Fibroblast of peridontal ligament (primary cell): ENCODE measurements around the gene SOHLH1.

Experiments
- DNase-seq: peaks from one replicate; pipeline ENCODE4 v3.0.0-alpha.2; 2010; ENCODE audit errors: extremely low read depth

Gene SOHLH1

GRCh38 chr9:135729480-135729879 lies 30.2 kb upstream of the SOHLH1 start:
- DNase-seq = no peak

- no peak for DNase-seq
Observed at GRCh38 chr9:135728436-135729110, 29.3 kb upstream of the SOHLH1 start.

GRCh38 chr9:135727257-135727875 lies 28.1 kb upstream of the SOHLH1 start:
- no peak for DNase-seq

- no peak for DNase-seq
Observed at GRCh38 chr9:135726138-135726853, 27.0 kb upstream of the SOHLH1 start.

- DNase-seq = no peak
Observed at GRCh38 chr9:135724186-135724787, 25.0 kb upstream of the SOHLH1 start.

- no peak for DNase-seq
Observed at GRCh38 chr9:135722365-135722764, 23.1 kb upstream of the SOHLH1 start.

- DNase-seq = no peak
Observed at GRCh38 chr9:135719472-135719871, 20.2 kb upstream of the SOHLH1 start.

DNA sequence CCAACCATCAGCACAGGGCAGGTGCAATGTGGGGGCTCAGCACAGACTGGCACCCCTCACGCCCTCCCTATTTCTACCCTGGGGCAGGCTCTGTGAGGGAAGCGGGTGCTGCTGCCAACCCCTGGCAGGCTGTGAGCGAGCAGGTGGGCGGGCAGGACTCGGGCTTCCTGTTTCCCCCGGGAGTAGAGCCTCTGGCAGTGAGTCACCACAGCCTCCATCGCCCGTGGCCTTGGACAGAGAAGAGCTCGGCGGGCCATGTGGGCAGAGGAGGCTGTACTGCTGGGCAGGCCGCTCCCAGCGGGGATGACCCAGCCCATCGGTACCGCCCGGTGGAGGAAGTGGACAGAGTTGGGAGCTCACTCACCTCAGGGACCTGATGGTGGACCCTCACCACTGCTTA lies 19.3 kb upstream of the SOHLH1 start:
- DNase-seq = no peak

DNA sequence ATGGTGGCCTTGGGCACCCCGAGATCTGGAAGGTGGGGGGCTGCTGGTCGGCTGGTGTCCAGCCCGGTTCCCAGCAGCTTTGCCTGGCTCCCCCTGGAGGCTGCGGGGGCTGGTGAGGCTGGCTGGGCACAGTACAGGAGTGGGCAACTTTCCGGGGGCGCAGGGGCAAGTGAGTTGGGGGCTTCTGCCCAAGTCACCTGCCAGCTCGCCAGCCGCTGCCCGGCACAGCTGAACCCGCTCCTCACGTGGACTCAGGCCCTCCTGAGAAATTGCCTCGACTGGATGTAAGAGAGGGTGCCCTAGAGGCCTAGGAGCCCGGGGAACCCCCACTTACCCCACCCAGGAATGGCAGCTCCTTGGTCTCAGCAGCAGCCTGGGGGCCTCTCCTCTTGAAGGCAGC lies 18.1 kb upstream of the SOHLH1 start:
- DNase-seq = no peak

DNA sequence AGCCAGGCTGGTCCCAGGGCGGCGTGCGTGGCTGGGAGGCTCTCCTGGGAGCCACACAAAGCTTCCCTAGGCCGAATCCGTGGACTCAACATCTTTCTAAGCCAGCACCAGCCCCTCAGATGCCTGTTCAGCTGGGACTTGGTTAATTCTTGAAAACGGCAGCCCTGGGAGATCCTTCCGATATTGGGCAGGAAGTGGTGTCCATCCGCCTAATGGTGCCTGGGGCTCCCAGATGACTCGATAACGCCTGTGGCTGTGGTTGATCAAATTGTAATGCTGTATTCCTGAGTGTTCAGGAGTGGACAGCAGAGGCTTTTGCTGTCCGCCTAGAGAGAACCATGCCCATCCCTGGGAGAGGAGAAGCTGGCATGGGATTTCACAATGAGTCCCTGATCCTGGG lies 16.8 kb upstream of the SOHLH1 start:
- no peak for DNase-seq

DNA sequence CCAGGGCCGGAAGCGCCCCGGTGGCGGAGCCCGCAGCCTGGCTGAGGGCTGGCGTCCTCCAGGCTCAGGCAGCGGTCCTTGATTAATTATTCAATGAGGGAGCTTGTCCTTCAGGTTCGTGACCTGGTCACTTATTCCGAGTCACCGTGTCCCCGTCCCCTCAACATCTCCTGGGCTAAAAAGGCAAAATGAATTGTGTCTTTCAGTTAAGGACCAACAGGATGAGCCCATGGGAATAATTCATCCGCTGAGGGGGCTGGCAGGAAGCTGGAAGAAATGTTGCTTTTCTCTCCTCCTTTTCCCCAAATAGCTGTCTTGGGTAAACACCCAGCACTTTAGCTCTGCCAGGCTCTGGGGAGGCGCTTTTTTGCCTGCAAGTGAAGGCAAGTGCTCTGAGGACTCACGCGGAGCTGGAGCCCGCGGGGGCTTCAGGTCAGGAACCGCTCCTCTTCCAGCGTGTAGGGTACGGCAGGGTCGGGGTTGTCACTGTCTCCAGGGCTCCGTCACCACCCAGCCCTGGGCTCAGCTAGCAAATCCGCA lies 15.8 kb upstream of the SOHLH1 start:
- DNase-seq = no peak

- DNase-seq = no peak
Observed at GRCh38 chr9:135714242-135715055, 15.2 kb upstream of the SOHLH1 start.

DNA sequence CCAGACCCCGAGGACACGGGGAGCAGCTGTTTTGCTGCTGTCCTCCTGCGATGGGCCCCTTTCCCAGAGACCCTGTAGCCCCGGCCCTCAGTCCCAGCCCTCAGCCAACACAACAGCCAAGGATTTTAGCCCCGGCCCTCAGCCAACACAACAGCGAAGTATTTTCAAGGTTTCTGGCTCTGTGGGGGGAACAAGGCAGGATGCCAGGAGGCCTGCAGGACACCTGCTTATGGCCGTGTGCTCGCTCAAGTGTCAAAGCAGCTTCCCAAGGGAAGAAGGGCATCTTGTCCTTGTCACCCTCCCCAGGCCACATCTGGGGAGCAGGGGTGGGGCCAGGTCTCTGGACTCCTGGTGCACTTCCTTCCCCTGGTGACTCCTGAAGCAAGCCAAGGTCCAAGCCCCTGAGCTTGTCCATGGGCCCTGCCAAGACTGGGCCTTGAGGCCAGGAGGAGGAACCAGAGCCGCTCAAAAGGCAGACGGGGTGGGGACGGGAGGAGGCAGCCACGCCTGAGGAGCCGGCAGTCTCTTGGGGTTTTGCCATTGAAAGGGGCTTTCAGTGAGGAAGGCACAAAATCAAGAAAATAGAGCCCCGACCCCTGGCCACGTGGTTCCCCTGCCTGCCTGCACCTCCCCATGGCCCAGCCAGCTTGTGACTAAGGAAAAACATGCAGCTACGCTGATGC lies 13.5 kb upstream of the SOHLH1 start:
- no peak for DNase-seq

DNA sequence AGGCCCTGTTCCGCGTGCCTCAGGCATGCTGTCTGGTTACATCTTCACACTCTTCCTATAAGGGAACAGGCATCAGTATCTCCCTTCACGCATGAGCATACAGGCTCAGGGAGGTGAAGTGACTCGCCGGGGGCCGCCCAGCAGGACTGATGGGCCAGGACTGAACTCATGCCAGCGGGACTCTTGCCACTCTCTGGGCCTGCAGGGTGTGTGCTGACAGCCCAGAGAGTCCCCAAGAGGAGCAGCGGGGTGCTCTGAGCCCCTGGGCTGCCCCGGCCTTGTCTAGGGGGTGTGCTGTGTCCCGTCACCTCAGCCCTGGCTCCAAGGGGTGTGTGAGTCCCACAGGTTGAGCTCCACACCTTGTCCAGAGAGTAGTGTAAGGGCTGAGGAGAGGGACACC lies 12.6 kb upstream of the SOHLH1 start:
- DNase-seq = no peak

DNA sequence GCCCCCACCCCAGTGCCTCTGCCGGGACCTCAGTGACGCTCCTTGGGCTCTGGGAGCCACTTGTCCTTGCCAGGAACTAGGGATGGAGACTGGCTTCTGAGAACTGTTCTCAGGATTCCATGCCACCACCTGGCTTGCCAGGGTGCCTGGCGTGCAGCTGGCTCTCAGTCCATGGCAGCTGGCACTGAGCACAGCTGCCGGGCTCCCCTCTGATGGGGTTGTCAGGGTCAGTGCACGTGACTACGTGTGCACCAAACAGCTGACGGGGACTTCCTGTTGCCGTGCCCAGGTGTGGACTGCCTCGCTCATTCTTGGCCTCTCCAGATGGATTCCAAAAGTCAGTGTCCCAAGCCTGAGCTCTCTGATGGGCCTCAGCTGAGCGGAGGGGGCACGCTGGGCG lies 12.1 kb upstream of the SOHLH1 start:
- no peak for DNase-seq

- no peak for DNase-seq
Observed at GRCh38 chr9:135708164-135708563, 8.9 kb upstream of the SOHLH1 start.

DNA sequence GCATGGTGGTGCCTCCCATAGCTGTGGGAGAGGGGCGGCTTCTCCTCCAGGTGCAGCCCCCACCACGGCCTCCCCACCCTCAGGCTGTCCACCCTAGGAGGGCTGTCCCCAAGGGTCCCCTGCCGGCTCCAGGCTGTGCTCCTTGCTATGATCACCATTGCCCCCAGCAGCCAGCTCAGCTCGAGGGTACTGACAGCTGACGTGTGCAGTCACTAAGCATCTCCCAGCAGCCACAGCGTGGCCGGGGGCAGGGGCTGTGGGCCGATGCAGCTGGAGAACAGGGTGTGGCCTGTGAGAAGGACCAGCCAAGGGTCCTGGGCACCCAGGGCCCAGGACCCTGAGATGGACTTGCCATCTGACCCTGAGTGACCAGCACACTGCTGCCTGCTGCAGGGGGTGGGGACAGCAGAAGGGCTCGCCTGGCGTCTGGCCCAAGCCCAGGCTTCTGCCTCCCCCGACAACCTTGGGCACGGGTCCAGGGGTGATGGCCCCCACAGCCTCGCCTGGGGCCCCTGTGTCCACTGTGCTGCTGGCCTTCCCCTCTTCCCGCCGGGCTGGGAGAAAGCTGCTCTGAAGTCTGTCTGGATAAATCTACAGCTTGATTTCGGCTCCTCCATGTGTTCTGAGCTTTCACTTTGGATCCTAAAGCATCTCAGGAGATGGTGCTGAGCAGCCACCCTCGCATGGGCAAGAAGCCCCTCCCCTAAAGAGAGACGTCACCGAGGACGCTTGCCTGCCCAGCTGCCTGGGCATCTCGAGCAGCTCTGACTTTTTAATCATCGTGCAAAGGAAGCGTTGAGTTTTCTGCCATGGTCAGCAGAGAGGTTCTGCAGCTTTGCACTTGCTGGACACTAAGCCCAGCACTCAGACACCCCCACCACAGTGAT lies 8.2 kb upstream of the SOHLH1 start:
- DNase-seq = no peak

DNA sequence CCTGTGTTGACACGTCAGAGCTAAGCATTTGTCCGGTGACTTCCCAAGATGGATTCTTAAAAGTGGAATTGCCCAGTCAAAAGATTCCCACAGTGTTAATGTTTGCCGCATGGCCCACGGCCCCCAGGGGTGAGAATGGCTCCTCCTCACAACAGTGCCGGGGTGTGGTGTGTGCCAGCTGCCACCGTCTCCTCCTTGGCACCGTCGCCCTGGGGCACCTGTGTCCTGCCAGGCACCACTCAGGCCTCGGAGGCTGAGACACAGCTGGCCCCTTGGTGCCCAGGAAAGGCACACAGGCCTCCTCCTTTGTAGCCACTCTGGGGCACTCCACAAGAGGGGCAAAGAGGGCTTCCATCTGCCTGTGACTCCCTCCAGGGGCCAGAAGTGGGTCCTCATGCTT lies 7.0 kb upstream of the SOHLH1 start:
- no peak for DNase-seq

GRCh38 chr9:135705376-135705775 lies 6.1 kb upstream of the SOHLH1 start:
- no peak for DNase-seq

- DNase-seq = no peak
Observed at GRCh38 chr9:135704483-135704882, 5.2 kb upstream of the SOHLH1 start.
